ENCODE measurements around the gene TBX5.

The TBX5 gene

GRCh38 chr12:114314974-114315720 lies 90.8 kb downstream of the TBX5 start:
- no peak for DNase-seq

DNA sequence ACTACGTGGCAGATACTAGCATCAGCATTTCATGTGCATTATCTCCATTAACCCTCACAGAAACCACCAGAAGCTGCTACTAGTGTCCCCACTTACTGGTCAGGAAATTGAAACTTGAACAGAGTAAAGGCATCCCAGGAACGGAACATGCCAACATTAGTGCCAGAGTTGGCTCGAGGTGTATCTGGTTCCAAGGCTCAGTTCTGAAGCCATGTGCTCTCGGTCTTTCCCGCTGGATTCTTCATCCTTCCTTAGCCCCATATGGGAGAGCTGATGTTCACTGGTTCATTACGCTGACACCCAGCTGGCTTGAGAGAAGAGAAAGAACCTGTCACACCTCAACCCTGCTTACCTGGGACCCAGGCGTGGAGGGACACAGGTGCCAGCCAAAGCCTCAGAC lies 91.5 kb downstream of the TBX5 start:
- DNase-seq, result no peak

DNA sequence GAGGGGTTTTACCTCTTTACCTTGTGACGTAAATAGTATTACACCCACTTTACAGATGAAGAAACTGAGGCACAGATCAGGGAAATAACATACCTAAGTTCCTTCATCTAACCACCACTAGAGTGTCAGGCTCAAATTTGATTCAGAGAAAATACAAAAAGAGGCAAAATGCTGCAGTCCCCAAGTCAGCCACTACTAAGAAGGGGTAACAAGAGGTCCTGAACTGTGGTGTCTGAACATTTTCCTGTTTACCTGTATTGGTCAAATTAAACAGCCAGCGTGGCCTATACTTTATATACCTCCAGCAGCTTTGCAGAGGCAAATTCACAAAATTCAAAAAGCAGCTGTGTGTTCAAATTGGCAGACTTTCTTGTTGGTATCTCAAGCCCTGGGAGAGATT lies 92.0 kb downstream of the TBX5 start:
- no peak for DNase-seq

- DNase-seq, result no peak
Measured at GRCh38 chr12:114311974-114312373, 94.0 kb downstream of the TBX5 start.

- no peak for DNase-seq
Measured at GRCh38 chr12:114306646-114307045, 99.3 kb downstream of the TBX5 start.

- no peak for DNase-seq
Measured at GRCh38 chr12:114305446-114305845, 100.5 kb downstream of the TBX5 start.

Data from NCI-H446 (cell line).